Measurements from ENCODE around the gene NFE2L1.

NFE2L1 gene

GRCh38 chr17:48051283-48051682, 3.1 kb downstream of the NFE2L1 start:
- Mint-ChIP-seq H3K9me3 (no peaks in the 10 kb centered on the region), H3K4me3 (peak overlapping the region; percentile 49), H3K4me1 (ENCODE audit: low read depth) (peaks cover 72% of the 10 kb centered on the region), H3K27ac (peak overlapping the region; percentile 81), H3K36me3 (ENCODE audit: low read depth) (peaks cover 91% of the 10 kb centered on the region), H3K27me3 (no peaks in the 10 kb centered on the region)
- no peak for DNase-seq

- H3K4me3 Mint-ChIP-seq, result peak overlapping the region; percentile 49
- peaks cover 71% of the 10 kb centered on the region for H3K4me1 Mint-ChIP-seq (ENCODE audit: low read depth)
- H3K27me3 Mint-ChIP-seq, result no peaks in the 10 kb centered on the region
- H3K9me3 Mint-ChIP-seq, result no peaks in the 10 kb centered on the region
- peak overlapping the region; percentile 81 for H3K27ac Mint-ChIP-seq
- H3K36me3 Mint-ChIP-seq (ENCODE audit: low read depth), result peaks cover 92% of the 10 kb centered on the region
- DNase-seq, result no peak
These were observed 3.7 kb downstream of the NFE2L1 start for GRCh38 chr17:48051706-48052486.

- H3K9me3 Mint-ChIP-seq, result no peaks in the 10 kb centered on the region
- H3K27me3 Mint-ChIP-seq, result no peaks in the 10 kb centered on the region
- H3K4me3 Mint-ChIP-seq, result peak overlapping the region; percentile 49
- H3K27ac Mint-ChIP-seq, result peak overlapping the region; percentile 81
- H3K4me1 Mint-ChIP-seq (ENCODE audit: low read depth), result peaks cover 68% of the 10 kb centered on the region
- H3K36me3 Mint-ChIP-seq (ENCODE audit: low read depth), result peaks cover 94% of the 10 kb centered on the region
- no peak for DNase-seq
These were observed 5.0 kb downstream of the NFE2L1 start for GRCh38 chr17:48052956-48053757.

- H3K4me3 Mint-ChIP-seq, result peak overlapping the region; percentile 13
- no peak for DNase-seq
- H3K27ac Mint-ChIP-seq, result peak overlapping the region; percentile 81
- H3K36me3 Mint-ChIP-seq (ENCODE audit: low read depth), result peaks cover 96% of the 10 kb centered on the region
- no peaks in the 10 kb centered on the region for H3K27me3 Mint-ChIP-seq
- H3K9me3 Mint-ChIP-seq, result no peaks in the 10 kb centered on the region
- peaks cover 68% of the 10 kb centered on the region for H3K4me1 Mint-ChIP-seq (ENCODE audit: low read depth)
These were observed 5.6 kb downstream of the NFE2L1 start for GRCh38 chr17:48053758-48054237.

GRCh38 chr17:48054238-48055185, 6.4 kb downstream of the NFE2L1 start:
- Mint-ChIP-seq H3K27ac (peak overlapping the region; percentile 96), H3K4me1 (ENCODE audit: low read depth) (peaks cover 66% of the 10 kb centered on the region), H3K4me3 (peak overlapping the region; percentile 54), H3K36me3 (ENCODE audit: low read depth) (peaks cover 96% of the 10 kb centered on the region), H3K27me3 (no peaks in the 10 kb centered on the region), H3K9me3 (no peaks in the 10 kb centered on the region)
- DNase-seq, result no peak

- Mint-ChIP-seq H3K4me1 (ENCODE audit: low read depth) (peaks cover 58% of the 10 kb centered on the region), H3K27me3 (no peaks in the 10 kb centered on the region), H3K4me3 (peak overlapping the region; percentile 54), H3K36me3 (ENCODE audit: low read depth) (peaks cover 94% of the 10 kb centered on the region), H3K9me3 (no peaks in the 10 kb centered on the region), H3K27ac (peak overlapping the region; percentile 96)
- peak; percentile 50 for DNase-seq
These were observed 7.5 kb downstream of the NFE2L1 start for GRCh38 chr17:48055531-48056245.

- H3K27ac Mint-ChIP-seq, result peak overlapping the region; percentile 96
- DNase-seq, result no peak
- H3K4me1 Mint-ChIP-seq (ENCODE audit: low read depth), result peaks cover 52% of the 10 kb centered on the region
- no peaks in the 10 kb centered on the region for H3K9me3 Mint-ChIP-seq
- no peaks in the 10 kb centered on the region for H3K27me3 Mint-ChIP-seq
- peak overlapping the region; percentile 54 for H3K4me3 Mint-ChIP-seq
- peaks cover 94% of the 10 kb centered on the region for H3K36me3 Mint-ChIP-seq (ENCODE audit: low read depth)
These were observed 8.1 kb downstream of the NFE2L1 start for GRCh38 chr17:48056246-48056745.

- H3K36me3 Mint-ChIP-seq (ENCODE audit: low read depth), result peaks cover 94% of the 10 kb centered on the region
These were observed 8.7 kb downstream of the NFE2L1 start for GRCh38 chr17:48056879-48057278.

GRCh38 chr17:48057626-48058025, 9.5 kb downstream of the NFE2L1 start:
- Mint-ChIP-seq H3K36me3 (ENCODE audit: low read depth) (peaks cover 94% of the 10 kb centered on the region), H3K4me1 (ENCODE audit: low read depth) (peaks cover 38% of the 10 kb centered on the region), H3K27ac (peak overlapping the region; percentile 96), H3K4me3 (no peak overlapping the region), H3K9me3 (no peaks in the 10 kb centered on the region), H3K27me3 (no peaks in the 10 kb centered on the region)
- DNase-seq, result no peak

More at GRCh38 chr17:48056879-48057278, 8.7 kb downstream of the NFE2L1 start:
- Mint-ChIP-seq H3K27ac (peak overlapping the region; percentile 96), H3K4me1 (ENCODE audit: low read depth) (peaks cover 46% of the 10 kb centered on the region), H3K4me3 (peak overlapping the region; percentile 54), H3K27me3 (no peaks in the 10 kb centered on the region), H3K9me3 (no peaks in the 10 kb centered on the region)
- DNase-seq, result no peak

GRCh38 chr17:48058393-48059124, 10.4 kb downstream of the NFE2L1 start:
- H3K9me3 Mint-ChIP-seq, result no peaks in the 10 kb centered on the region

GRCh38 chr17:48059125-48059668, 11.0 kb downstream of the NFE2L1 start:
- no peak overlapping the region for H3K4me3 Mint-ChIP-seq
- H3K27me3 Mint-ChIP-seq, result no peaks in the 10 kb centered on the region
- H3K27ac Mint-ChIP-seq, result peak overlapping the region; percentile 96
- no peak for DNase-seq
- peaks cover 24% of the 10 kb centered on the region for H3K4me1 Mint-ChIP-seq (ENCODE audit: low read depth)
- no peaks in the 10 kb centered on the region for H3K9me3 Mint-ChIP-seq
- peaks cover 90% of the 10 kb centered on the region for H3K36me3 Mint-ChIP-seq (ENCODE audit: low read depth)

More at GRCh38 chr17:48058393-48059124, 10.4 kb downstream of the NFE2L1 start:
- peak overlapping the region; percentile 96 for H3K27ac Mint-ChIP-seq
- peaks cover 90% of the 10 kb centered on the region for H3K36me3 Mint-ChIP-seq (ENCODE audit: low read depth)
- H3K4me3 Mint-ChIP-seq, result no peak overlapping the region
- peaks cover 29% of the 10 kb centered on the region for H3K4me1 Mint-ChIP-seq (ENCODE audit: low read depth)
- DNase-seq, result no peak
- no peaks in the 10 kb centered on the region for H3K27me3 Mint-ChIP-seq

GRCh38 chr17:48060249-48060648, 12.1 kb downstream of the NFE2L1 start:
- Mint-ChIP-seq H3K36me3 (ENCODE audit: low read depth) (peaks cover 95% of the 10 kb centered on the region), H3K27me3 (no peaks in the 10 kb centered on the region), H3K4me3 (no peak overlapping the region), H3K4me1 (ENCODE audit: low read depth) (peaks cover 20% of the 10 kb centered on the region), H3K27ac (peak overlapping the region; percentile 58), H3K9me3 (no peaks in the 10 kb centered on the region)
- peak; percentile 15 for DNase-seq

Measured in activated T-cell treated with anti-CD3 and anti-CD28 coated beads, Interleukin-2, amount 50 U/mL, for 24 hours (primary cell).